Testis (tissue), 2 donors: Measurements from ENCODE around the gene GSG1.

ENCODE experiments used
- CTCF ChIP-seq, 3 experiments: fragments of 450-650 bp in 2 of 3; fragments of 200-600 bp in 1 of 3; sonication (generic) in 1 of 3; IDR thresholded peaks; one replicate each; pipeline ENCODE4 v1.5.1; 2016 to 2019; ENCODE audit warnings: antibody characterized with exemption in 3 of 3, mild to moderate bottlenecking in 2 of 3, moderate library complexity in 1 of 3
- POLR2A ChIP-seq: fragments of 450-650 bp; IDR thresholded peaks from one replicate; pipeline ENCODE4 v1.6.1; 2017; ENCODE audit warnings: antibody characterized with exemption, mild to moderate bottlenecking, moderate library complexity

DNA sequence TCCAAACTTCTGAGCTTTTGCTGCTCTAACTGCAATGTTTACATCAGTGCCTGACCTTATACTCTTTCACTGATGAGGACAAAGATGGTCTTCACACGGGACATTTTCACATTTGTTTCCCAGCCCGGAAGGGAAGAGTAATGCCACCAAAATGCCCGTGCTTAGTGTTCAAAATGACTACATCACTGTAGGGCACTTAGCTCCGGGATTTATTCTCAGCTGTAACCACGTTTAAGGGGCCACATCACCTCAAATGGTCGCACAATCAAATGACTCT, 2.9 kb downstream of the GSG1 start:
- TF ChIP-seq CTCF (IDR thresholded peaks at IDR 0.05) = no peak
- no peak for TF ChIP-seq POLR2A
